Astrocyte of the cerebellum (primary cell): Measurements from ENCODE around the gene SNRNP70.

Experiments
- DNase-seq: peaks from one replicate; pipeline ENCODE4 v3.0.0-alpha.2; 2011; ENCODE audit warnings: low read depth
- H3K4me3 ChIP-seq: 2 replicates; pipeline ENCODE4 v1.5.1; 2011; ENCODE audit warnings: mild to moderate bottlenecking, low read depth, low read length, moderate library complexity
- in situ Hi-C: cut with HindIII; loops from 2 replicates; pipeline ENCODE4 v1.10.0; 2017; ENCODE audit warnings: low sequenced_read_pairs
- TF ChIP-seq, protein P1 (sequence below): IDR thresholded peaks from 2 replicates; pipeline ENCODE4 v1.5.1; 2012; ENCODE audit warnings: low read length, low read depth, moderate library complexity, mild to moderate bottlenecking; ENCODE audit errors: missing control alignments

The SNRNP70 gene

DNA sequence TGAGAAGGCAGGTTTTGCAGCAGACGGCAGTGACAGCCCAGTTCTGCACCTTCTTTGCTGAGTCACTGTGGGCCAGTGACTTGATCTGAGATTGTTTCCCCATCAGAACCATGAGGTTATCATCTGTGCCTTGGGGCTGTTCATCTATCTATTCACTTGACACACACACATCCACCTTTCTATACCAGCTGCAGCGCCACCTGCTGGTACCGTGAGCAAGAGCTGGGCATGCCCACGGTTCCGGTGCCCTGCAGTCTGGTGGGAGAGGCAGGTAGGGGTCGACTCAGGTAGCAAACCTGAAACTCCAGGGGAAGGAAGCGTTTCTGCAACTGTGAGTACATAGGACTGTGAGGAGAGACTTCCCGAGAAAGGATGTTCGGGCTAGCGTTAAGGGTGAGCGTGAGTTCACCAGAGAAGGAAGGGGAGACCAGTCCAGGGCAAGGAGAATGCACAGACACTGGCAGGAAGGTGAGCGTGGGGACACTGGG lies 21.4 kb downstream of the SNRNP70 start:
- TF ChIP-seq, protein P1, sequence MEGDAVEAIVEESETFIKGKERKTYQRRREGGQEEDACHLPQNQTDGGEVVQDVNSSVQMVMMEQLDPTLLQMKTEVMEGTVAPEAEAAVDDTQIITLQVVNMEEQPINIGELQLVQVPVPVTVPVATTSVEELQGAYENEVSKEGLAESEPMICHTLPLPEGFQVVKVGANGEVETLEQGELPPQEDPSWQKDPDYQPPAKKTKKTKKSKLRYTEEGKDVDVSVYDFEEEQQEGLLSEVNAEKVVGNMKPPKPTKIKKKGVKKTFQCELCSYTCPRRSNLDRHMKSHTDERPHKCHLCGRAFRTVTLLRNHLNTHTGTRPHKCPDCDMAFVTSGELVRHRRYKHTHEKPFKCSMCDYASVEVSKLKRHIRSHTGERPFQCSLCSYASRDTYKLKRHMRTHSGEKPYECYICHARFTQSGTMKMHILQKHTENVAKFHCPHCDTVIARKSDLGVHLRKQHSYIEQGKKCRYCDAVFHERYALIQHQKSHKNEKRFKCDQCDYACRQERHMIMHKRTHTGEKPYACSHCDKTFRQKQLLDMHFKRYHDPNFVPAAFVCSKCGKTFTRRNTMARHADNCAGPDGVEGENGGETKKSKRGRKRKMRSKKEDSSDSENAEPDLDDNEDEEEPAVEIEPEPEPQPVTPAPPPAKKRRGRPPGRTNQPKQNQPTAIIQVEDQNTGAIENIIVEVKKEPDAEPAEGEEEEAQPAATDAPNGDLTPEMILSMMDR = peak; percentile 87
- in situ Hi-C loops = no loop called here
- no peak overlapping the region for H3K4me3 ChIP-seq
- DNase-seq = no peak

DNA sequence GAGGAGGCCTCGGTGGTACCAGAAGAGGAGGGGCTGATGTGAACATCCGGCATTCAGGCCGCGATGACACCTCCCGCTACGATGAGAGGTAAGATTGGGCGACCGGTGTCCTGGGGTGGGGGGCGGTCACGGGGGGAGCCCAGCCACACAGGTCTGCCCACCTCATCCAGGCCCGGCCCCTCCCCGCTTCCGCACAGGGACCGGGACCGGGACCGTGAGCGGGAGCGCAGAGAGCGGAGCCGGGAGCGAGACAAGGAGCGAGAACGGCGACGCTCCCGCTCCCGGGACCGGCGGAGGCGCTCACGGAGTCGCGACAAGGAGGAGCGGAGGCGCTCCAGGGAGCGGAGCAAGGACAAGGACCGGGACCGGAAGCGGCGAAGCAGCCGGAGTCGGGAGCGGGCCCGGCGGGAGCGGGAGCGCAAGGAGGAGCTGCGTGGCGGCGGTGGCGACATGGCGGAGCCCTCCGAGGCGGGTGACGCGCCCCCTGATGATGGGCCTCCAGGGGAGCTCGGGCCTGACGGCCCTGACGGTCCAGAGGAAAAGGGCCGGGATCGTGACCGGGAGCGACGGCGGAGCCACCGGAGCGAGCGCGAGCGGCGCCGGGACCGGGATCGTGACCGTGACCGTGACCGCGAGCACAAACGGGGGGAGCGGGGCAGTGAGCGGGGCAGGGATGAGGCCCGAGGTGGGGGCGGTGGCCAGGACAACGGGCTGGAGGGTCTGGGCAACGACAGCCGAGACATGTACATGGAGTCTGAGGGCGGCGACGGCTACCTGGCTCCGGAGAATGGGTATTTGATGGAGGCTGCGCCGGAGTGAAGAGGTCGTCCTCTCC lies 22.6 kb downstream of the SNRNP70 start:
- in situ Hi-C loops = no loop called here
- no peak overlapping the region for H3K4me3 ChIP-seq
- DNase-seq = no peak
- TF ChIP-seq, protein P1 = no peak

DNA sequence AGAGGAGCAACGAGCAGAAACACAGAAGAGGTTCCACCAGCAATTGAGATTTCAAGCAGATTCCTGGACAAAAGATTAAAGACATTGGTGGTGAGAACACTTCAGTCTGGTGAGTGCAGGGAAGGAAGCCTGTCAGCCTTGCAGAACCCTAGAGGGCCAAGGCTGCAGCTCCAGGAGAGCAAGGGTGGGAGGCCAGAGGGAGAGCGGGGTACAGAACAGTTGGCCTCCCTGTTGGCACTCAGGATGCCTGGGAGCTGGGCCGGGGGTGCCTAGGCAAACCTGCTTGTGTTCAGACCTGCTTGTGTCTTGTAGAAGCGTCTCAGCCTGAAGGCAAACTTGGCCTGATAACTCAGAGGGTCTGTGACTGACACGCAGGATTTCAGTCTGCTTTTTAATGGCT lies 23.8 kb downstream of the SNRNP70 start:
- in situ Hi-C loops = no loop called here
- DNase-seq = no peak
- no peak overlapping the region for H3K4me3 ChIP-seq
- TF ChIP-seq, protein P1 = no peak

DNA sequence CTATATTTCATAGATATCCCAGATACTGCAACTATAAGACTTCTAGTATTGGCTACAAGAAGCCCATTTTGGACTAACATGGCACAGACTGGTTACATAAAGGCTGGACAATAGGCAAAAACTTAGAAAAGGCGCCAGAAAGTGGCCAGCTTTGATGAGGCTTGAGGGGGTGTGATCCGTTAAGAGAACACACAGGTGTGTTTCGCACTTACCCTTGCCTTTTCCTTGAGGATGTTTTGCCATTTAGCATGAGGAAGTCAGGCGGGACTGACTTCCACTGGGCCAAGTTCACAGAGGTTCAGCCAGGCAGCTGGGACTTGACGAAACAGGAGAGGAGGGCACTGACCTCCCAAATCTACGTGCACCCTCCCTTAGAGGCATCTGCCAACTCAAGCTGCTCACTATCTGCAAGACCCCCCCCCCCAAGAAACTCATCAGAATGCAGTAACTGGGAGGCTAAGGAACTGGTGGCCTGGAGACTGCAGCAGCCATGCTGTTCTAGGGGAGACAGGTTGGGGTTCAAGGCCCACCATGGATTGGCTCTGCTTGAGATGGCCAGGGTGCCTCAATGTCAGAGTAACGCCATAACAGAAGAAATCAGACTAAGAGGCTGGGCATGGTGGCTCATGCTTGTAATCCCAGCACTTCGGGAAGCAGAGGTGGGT lies 24.4 kb downstream of the SNRNP70 start:
- in situ Hi-C loops = loop anchor here (5.0 kb wide), 1 partner anchor 83 kb away; no protein-coding TSS in a partner anchor
- TF ChIP-seq, protein P1 = no peak

DNA sequence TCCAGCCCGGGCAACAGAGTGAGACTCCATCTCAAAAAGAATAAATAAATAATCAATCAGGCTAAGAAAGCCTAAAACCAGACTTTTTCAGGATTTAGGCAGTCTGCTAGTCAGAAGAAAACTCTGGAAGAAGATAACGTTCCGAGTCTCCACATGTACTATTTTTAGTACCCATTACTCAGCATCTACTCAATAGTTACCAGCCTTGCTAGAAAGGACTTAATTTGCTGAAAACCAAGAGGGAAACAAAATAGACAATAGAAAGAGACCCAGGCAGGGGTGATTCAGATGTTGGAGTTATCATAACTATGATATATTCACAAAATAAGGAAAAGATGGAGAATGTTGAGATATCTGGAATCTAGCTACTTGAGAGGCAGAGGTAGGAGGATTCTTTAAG lies 25.3 kb downstream of the SNRNP70 start:
- DNase-seq = no peak
- TF ChIP-seq, protein P1 = no peak
- H3K4me3 ChIP-seq = no peak overlapping the region
- in situ Hi-C loops = loop anchor here (5.0 kb wide), 1 partner anchor 82 kb away; no protein-coding TSS in a partner anchor

More for the DNA sequence above, 24.4 kb downstream of the SNRNP70 start:
- no peak overlapping the region for H3K4me3 ChIP-seq
- no peak for DNase-seq

DNA sequence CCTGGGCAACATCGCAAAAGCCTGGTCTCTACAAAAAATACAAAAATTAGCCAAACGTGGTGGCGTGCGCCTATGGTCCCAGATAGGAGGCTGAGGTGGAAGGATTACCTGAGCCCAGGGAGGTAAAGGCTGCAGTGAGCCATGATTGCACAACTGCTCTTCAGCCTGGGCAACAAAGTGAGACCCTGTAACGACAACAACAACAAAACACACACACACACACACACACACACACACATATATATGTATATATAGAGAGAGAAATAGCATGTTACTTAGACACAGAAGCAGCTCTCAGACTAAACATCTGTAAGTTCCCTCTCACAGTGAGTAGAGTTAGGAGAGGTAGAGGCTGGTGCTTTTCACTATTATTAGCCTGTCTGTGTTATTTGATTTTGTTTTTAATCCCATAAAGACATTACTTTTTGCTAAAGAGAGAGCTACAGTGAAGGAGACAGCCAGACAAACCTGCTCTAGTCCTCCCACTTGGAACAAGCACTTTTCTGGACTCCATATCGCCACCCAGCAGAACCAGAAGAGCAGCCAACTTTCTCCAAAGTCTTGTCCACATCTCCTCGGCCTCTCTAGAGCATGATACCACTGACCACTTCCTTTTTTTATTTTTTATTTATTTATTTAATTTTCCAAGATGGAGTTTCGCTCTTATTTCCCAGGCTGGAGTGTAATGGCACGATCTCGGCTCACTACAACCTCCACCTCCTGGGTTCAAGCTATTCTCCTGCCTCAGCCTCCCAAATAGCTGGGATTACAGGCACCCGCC lies 26.2 kb downstream of the SNRNP70 start:
- no peak for DNase-seq
- TF ChIP-seq, protein P1 = no peak

More for the DNA sequence above, 26.2 kb downstream of the SNRNP70 start:
- in situ Hi-C loops = loop anchor here (5.0 kb wide), 1 partner anchor 81 kb away; no protein-coding TSS in a partner anchor
- no peak overlapping the region for H3K4me3 ChIP-seq
